Measurements from ENCODE around the gene NHLRC4.

DNA sequence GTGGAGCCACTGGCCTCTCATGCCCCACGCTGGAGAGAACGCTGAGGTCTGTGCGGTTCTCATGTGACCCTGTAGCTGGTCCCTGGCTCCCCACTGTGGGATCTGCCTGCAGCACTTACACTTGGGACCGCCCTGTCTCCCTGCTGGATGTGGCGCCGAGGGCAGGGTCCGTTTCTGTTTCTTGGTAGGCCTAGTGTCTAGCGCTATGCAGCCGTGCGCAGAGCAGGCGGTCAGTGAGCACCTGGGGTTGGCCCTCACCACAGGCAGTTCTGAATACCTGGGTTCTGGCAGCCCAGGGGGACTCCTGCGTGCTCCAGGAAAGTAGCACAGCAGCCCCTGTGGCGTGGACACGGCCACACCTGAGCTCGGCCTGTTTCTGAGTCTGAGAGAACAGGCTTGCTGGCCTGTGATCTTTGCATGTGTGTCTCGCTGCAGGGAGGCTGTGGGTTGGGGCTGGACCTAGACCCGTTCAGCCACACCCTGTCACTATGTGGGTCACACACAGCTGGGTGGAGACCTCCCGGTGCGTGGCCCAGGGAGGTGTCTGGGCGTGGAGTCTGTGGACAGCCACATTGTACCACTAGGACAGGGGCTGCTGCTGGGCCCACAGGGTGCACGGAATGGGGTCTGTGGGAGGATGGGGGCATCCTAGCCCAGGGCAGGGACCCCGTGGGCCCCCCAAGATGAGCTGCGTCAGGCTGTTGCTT, 36.5 kb upstream of the NHLRC4 start:
- TF ChIP-seq, protein P1, sequence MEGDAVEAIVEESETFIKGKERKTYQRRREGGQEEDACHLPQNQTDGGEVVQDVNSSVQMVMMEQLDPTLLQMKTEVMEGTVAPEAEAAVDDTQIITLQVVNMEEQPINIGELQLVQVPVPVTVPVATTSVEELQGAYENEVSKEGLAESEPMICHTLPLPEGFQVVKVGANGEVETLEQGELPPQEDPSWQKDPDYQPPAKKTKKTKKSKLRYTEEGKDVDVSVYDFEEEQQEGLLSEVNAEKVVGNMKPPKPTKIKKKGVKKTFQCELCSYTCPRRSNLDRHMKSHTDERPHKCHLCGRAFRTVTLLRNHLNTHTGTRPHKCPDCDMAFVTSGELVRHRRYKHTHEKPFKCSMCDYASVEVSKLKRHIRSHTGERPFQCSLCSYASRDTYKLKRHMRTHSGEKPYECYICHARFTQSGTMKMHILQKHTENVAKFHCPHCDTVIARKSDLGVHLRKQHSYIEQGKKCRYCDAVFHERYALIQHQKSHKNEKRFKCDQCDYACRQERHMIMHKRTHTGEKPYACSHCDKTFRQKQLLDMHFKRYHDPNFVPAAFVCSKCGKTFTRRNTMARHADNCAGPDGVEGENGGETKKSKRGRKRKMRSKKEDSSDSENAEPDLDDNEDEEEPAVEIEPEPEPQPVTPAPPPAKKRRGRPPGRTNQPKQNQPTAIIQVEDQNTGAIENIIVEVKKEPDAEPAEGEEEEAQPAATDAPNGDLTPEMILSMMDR (IDR thresholded peaks at IDR 0.05), result no peak
- TF ChIP-seq POLR2A (IDR thresholded peaks at IDR 0.05), result no peak

Data from body of pancreas (tissue), 4 donors.